Measurements from ENCODE around the gene P4HA2. TPM values are rescaled to one million over a fixed set of nuclear protein-coding genes. Genes with fewer than 3 reads are reported as not detected.

Gene P4HA2
- 10 to 100 TPM; 41.2 to 80.7 (median 55.7) TPM for total RNA-seq
- polyA plus RNA-seq = 100 to 1,000 TPM in 1 of 2 donors, 10 to 100 TPM in 1; 44.3 to 140 TPM
- long read RNA-seq, donor 1, transcript P4HA2-202 (15 exons, 2,313 nt) = major isoform, 41 of 140 reads
- long read RNA-seq, donor 1, transcript P4HA2-201 (16 exons, 2,230 nt) = minor isoform, 8 of 140 reads
- long read RNA-seq, donor 1, partial matches to known transcripts = 19 of 140 reads
- long read RNA-seq, donor 1, other reads (novel, unspliced or antisense) = 69 of 140 reads
- long read RNA-seq, donor 2, transcript P4HA2-202 (15 exons, 2,313 nt) = major isoform, 311 of 675 reads
- long read RNA-seq, donor 2, transcript P4HA2-203 (16 exons, 2,223 nt) = minor isoform, 11 of 675 reads
- long read RNA-seq, donor 2, transcript P4HA2-201 (16 exons, 2,230 nt) = minor isoform, 17 of 675 reads
- long read RNA-seq, donor 2, partial matches to known transcripts = 79 of 675 reads
- long read RNA-seq, donor 2, other reads (novel, unspliced or antisense) = 250 of 675 reads
- long read RNA-seq, donor 3, transcript P4HA2-202 (15 exons, 2,313 nt) = major isoform, 67 of 183 reads
- long read RNA-seq, donor 3, transcript P4HA2-203 (16 exons, 2,223 nt) = minor isoform, 7 of 183 reads
- long read RNA-seq, donor 3, partial matches to known transcripts = 53 of 183 reads
- long read RNA-seq, donor 3, other reads (novel, unspliced or antisense) = 50 of 183 reads

- H3K27ac ChIP-seq = peak within 1 kb of the TSS; percentile 84 to 98 (median 94)
- no peaks in the 10 kb centered on the region for H3K9me3 ChIP-seq
- DNase-seq = peak; percentile 84 to 91 (median 89)
- H3K4me1 ChIP-seq = peaks cover 10 to 59% (median 47%) of the 10 kb centered on the region in 12 donors
- intact Hi-C loops (cut with DNase I) = loop anchor here in 3 of 10 donors (2.0 to 10.0 kb wide), 4 partner anchors 35 to 267 kb away; partner anchors contain the start of genes SLC22A4 (in 2 of the 3) and IRF1 (in 1 of the 3)
- H3K27me3 ChIP-seq = peaks cover 0 to 8% (median 0%) of the 10 kb centered on the region in 9 donors
- TF ChIP-seq POLR2A (IDR thresholded peaks at IDR 0.05) = peak in 1 of 2 donors; percentile 71
- TF ChIP-seq CTCF (IDR thresholded peaks at IDR 0.05) = peak in 5 of 12 donors; percentile 18 to 37 (median 30)
- ATAC-seq = peak; percentile 63 to 89 (median 82)
- WGBS, 4 donors = 0 to 1% (median 1%) methylated on average over 4 to 92 of the region's 92 CpGs
- H3K4me3 ChIP-seq = peak within 1 kb of the TSS; percentile 67 to 98 (median 86)
- no peaks in the 10 kb centered on the region for H3K36me3 ChIP-seq
Observed at GRCh38 chr5:132227485-132228240, at the start of gene P4HA2. Gene P4HA2 (minus strand): TSS chr5:132227853. CDS start chr5:132218626, 9,227 bp downstream.

GRCh38 chr5:132277256-132277655 lies 49.6 kb upstream of the P4HA2 start:
- no peak for DNase-seq
- TF ChIP-seq POLR2A (IDR thresholded peaks at IDR 0.05) (no peak), CTCF (IDR thresholded peaks at IDR 0.05) (no peak)
- intact Hi-C loops (cut with DNase I) = loop anchor here in 2 of 10 donors (10.0 kb wide), 2 partner anchors 92 to 228 kb away; no protein-coding TSS in a partner anchor
- Histone ChIP-seq H3K27me3 (no peaks in the 10 kb centered on the region), H3K9me3 (no peaks in the 10 kb centered on the region), H3K27ac (no peak overlapping the region), H3K36me3 (no peaks in the 10 kb centered on the region), H3K4me3 (no peak overlapping the region), H3K4me1 (peaks cover 0 to 7% (median 0%) of the 10 kb centered on the region in 12 donors)
- ATAC-seq = no peak
- 80 to 90% (median 89%) methylated on average over 6 of the region's 6 CpGs for WGBS, 4 donors

GRCh38 chr5:132275367-132276220 lies 47.9 kb upstream of the P4HA2 start:
- no peak overlapping the region for H3K27ac ChIP-seq
- no peak for DNase-seq

More at GRCh38 chr5:132275367-132276220, 47.9 kb upstream of the P4HA2 start:
- H3K9me3 ChIP-seq = no peaks in the 10 kb centered on the region
- H3K4me3 ChIP-seq = no peak overlapping the region
- no peaks in the 10 kb centered on the region for H3K36me3 ChIP-seq
- WGBS, 4 donors = 85 to 89% (median 87%) methylated on average over 5 of the region's 5 CpGs
- intact Hi-C loops (cut with DNase I) = loop anchor here in 2 of 10 donors (10.0 kb wide), 2 partner anchors 91 to 229 kb away; no protein-coding TSS in a partner anchor
- TF ChIP-seq CTCF (IDR thresholded peaks at IDR 0.05) (no peak), POLR2A (IDR thresholded peaks at IDR 0.05) (no peak)
- H3K27me3 ChIP-seq = no peaks in the 10 kb centered on the region
- ATAC-seq = no peak
- H3K4me1 ChIP-seq = peaks cover 0 to 7% (median 0%) of the 10 kb centered on the region in 12 donors
